Adipose tissue (tissue), 3 donors: ENCODE measurements around the gene ATIC. TPM values are rescaled to one million over a fixed set of nuclear protein-coding genes. Genes with fewer than 3 reads are reported as not detected.
"Not testable (repeated sequence)": the region's sequence is repeated elsewhere in the genome, so short reads cannot be mapped to it uniquely, and the experiment has no call there.

Experiments used
- H3K27ac ChIP-seq: one replicate; pipeline ENCODE4 v1.5.1; 2013; ENCODE audit warnings: low read depth, low read length
- WGBS, 3 donors: extraction: QIAGEN DNeasy Blood & Tissue Kit; methylation state at CpG; one replicate each; pipeline ENCODE4 v1.1.7; 2013; 5-methylcytosine and 5-hydroxymethylcytosine counted together
- polyA plus RNA-seq, 3 donors: library from polyadenylated mRNA; stranded (reverse); fragments of 200-250 nt; gene quantifications; one replicate each; pipeline ENCODE4 v1.2.3, GENCODE V29; 2013
- donor health status: healthy with polysubstance abuse.
- donor health status: Bipolar disorder and iron deficiency.
- donor health status: healthy.

The ATIC gene
- polyA plus RNA-seq, 3 donors, result 57.6 to 82.7 (median 67.7) TPM

DNA sequence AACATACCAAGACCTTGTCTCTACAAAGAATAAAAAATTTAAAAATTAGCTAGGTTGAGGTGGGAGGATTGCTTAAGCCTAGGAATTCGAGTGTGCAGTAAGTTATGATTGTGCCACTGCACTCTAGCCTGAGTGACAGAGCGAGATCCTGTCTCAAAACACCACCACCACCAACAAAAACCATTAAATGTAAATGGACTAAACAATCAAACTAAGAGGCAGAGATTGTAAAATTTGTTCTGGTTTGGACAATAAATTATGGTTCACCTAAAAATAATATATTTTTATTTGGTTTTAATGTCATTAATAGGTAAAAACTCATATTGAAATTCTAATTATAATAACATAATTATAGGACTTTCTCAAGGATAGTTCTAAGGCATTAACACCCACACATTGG is 9.9 kb upstream of the ATIC start:
- no peak overlapping the region for H3K27ac ChIP-seq
- 82 to 89% (median 86%) methylated on average over 2 of the region's 2 CpGs for WGBS, 3 donors

GRCh38 chr2:215311259-215311624 is 617 bp upstream of the ATIC start:
- not testable (repeated sequence) for H3K27ac ChIP-seq
- 42 to 52% (median 52%) methylated on average over 13 of the region's 13 CpGs for WGBS, 3 donors

GRCh38 chr2:215313255-215313613 is 1.4 kb downstream of the ATIC start:
- no peak overlapping the region for H3K27ac ChIP-seq
- 72 to 91% (median 81%) methylated on average over 4 of the region's 4 CpGs for WGBS, 3 donors

DNA sequence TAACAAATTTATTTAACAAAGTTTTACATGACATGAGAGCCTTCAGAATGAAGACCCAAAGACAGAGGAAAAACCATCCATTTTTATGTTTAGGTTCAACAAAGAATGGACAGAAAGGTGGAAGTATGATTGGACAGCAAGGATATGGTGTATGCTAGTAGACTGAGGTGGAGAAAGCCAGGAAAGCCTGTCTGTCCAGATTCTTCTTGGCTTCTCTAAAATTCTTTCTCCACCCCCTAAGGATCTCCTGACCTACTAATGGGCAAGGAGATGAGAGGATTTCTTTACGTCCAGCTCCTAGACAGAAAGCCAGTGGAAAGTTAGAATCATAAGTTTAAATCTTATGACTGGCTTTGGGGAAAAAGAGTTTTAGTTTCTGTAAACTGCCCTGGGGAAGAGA is 3.0 kb downstream of the ATIC start:
- 69 to 73% (median 69%) methylated on average over 1 of the region's 1 CpG for WGBS, 3 donors
- no peak overlapping the region for H3K27ac ChIP-seq

GRCh38 chr2:215315301-215315700 is 3.4 kb downstream of the ATIC start:
- WGBS, 3 donors, result 95 to 98% (median 97%) methylated on average over 2 of the region's 2 CpGs
- no peak overlapping the region for H3K27ac ChIP-seq

DNA sequence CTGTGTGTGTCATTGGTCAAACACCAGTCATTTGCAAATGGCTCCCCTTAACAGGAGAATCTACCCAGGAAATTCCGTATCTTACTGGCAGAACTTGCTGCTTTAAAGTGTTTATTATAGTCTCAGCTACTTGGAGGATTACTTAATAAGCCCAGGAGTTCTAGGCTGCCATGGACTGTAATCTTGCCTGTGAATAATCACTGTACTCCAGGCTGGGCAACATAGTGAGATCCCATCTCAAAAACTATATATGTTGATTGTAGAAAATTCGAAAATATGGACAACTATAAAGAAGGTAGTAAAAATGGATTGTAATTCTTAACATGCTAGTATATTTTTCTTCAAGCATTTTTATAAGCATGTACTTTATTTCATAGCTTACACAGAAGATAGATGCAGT is 4.5 kb downstream of the ATIC start:
- WGBS, 3 donors, result 86 to 95% (median 91%) methylated on average over 2 of the region's 2 CpGs
- H3K27ac ChIP-seq, result no peak overlapping the region

GRCh38 chr2:215319500-215319899 is 7.6 kb downstream of the ATIC start:
- WGBS, 3 donors, result 96 to 98% (median 97%) methylated on average over 5 of the region's 5 CpGs
- H3K27ac ChIP-seq, result no peak overlapping the region

GRCh38 chr2:215320102-215320501 is 8.2 kb downstream of the ATIC start:
- H3K27ac ChIP-seq, result no peak overlapping the region
- WGBS, 3 donors, result 91 to 93% (median 91%) methylated on average over 3 of the region's 3 CpGs

DNA sequence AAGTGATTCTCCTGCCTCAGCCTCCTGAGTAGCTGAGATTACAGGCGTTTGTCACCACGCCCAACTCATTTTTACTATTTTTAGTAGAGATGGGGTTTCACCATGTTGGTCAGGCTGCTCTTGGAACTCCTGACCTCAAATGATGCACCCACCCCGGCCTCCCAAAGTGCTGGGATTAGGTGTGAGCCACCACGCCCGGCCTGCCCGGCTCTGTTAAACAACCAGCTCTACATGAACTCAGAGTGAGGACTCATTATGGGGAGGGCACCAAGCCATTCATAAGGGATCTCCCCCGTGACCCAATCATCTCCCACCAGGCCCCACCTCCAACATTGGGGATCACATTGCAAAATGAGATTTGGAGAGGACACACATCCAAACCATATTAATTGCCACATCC is 8.8 kb downstream of the ATIC start:
- H3K27ac ChIP-seq, result no peak overlapping the region
- WGBS, 3 donors, result 90 to 93% (median 92%) methylated on average over 7 of the region's 7 CpGs

DNA sequence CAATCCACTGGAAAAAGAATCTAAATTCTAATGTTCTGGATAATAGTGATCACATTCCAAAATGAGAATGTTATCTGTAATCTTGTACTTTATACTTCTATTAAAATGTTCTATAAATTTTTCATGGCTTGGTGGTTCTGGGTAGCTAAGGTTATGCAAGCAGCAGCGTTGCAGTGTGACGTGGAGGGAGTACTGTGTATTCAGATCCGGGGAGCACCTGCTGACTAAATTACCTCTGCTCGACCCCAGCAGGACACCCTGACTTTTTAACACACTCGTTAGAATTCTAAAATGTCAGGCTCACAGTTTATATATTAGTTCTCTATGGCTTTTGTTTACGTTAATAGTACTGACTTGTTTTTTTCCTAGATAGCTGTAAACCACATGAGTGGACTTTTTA is 13.0 kb downstream of the ATIC start:
- 69 to 77% (median 69%) methylated on average over 6 of the region's 6 CpGs for WGBS, 3 donors

GRCh38 chr2:215328066-215328465 is 16.2 kb downstream of the ATIC start:
- 88 to 93% (median 93%) methylated on average over 5 of the region's 5 CpGs for WGBS, 3 donors
- H3K27ac ChIP-seq, result no peak overlapping the region

More for the DNA sequence above, 13.0 kb downstream of the ATIC start:
- no peak overlapping the region for H3K27ac ChIP-seq

- WGBS, 3 donors, result 88 to 94% (median 94%) methylated on average over 5 of the region's 5 CpGs
Observed at GRCh38 chr2:215332872-215333595, 21.2 kb downstream of the ATIC start.

GRCh38 chr2:215338883-215339679 is 27.2 kb downstream of the ATIC start:
- 93 to 95% (median 94%) methylated on average over 7 of the region's 7 CpGs for WGBS, 3 donors
- no peak overlapping the region for H3K27ac ChIP-seq

More at GRCh38 chr2:215332872-215333595, 21.2 kb downstream of the ATIC start:
- no peak overlapping the region for H3K27ac ChIP-seq

GRCh38 chr2:215347878-215348277 is 36.0 kb downstream of the ATIC start:
- no peak overlapping the region for H3K27ac ChIP-seq

- 45 to 72% (median 67%) methylated on average over 4 of the region's 4 CpGs for WGBS, 3 donors
- H3K27ac ChIP-seq, result no peak overlapping the region
Observed at GRCh38 chr2:215352602-215353001, 40.7 kb downstream of the ATIC start.

- no peak overlapping the region for H3K27ac ChIP-seq
- 78 to 88% (median 87%) methylated on average over 9 of the region's 9 CpGs for WGBS, 3 donors
Observed at GRCh38 chr2:215354771-215355695, 43.2 kb downstream of the ATIC start.

DNA sequence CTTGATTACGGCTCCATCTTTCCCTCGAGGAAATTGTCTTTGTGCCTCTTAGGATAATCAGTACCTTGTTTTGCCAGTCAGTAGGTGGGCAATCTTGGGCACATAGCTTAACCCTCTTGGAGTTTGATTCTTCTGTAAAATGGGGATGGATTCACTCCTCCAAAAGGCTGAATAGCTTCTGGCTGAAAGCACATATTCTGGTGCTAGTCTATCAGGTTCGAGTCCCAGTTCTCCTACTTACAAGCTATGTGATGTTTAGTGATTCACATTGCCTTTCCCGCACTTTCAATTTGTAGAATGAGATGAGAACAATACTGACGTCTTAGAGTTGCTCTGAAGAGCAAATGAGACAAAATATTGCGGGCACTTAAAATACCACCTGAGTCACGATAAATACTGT is 43.9 kb downstream of the ATIC start:
- WGBS, 3 donors, result 93 to 94% (median 94%) methylated on average over 7 of the region's 7 CpGs

GRCh38 chr2:215356334-215356947 is 44.6 kb downstream of the ATIC start:
- 92 to 95% (median 93%) methylated on average over 7 of the region's 7 CpGs for WGBS, 3 donors
- H3K27ac ChIP-seq, result no peak overlapping the region

More for the DNA sequence above, 43.9 kb downstream of the ATIC start:
- no peak overlapping the region for H3K27ac ChIP-seq
